ENCODE measurements around the gene MYT1. TPM values are rescaled to one million over a fixed set of nuclear protein-coding genes. Genes with fewer than 3 reads are reported as not detected.

The MYT1 gene
- total RNA-seq, 1 donor from 2014 or later, result not detected

DNA sequence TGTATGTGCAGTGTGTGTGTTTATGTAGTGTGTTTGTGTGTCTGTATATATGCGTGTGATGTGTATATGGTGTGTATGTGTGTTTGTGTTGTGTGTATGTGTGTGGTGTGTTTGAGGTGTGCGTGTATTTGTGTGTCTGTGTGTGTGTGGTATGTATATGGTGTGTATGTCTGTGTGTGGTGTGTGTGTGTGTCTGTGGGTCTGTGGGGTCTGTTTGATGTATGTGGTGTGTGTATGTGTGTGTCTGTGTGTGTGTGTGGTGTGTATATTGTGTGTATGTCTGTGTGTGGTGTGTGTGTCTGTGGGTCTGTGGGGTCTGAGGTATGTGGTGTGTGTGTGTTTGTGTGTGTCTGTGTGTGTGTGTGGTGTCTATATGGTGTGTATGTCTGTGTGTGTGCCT lies 10.8 kb upstream of the MYT1 start:
- FAIRE-seq, result peak; percentile 99
- no peaks in the 10 kb centered on the region for H3K36me3 ChIP-seq (ENCODE audit: control insufficient read depth, insufficient read depth, low read length)
- no peak for TF ChIP-seq CTCF (IDR thresholded peaks at IDR 0.05; ENCODE audit: insufficient read depth, low read length, severe bottlenecking)
- no peaks in the 10 kb centered on the region for H3K27me3 ChIP-seq (ENCODE audit: control insufficient read depth, insufficient read depth, low read length)
- H3K4me3 ChIP-seq (ENCODE audit: low read depth, low read length), result no peak overlapping the region
- DNase-seq (ENCODE audit: low read depth), result no peak

DNA sequence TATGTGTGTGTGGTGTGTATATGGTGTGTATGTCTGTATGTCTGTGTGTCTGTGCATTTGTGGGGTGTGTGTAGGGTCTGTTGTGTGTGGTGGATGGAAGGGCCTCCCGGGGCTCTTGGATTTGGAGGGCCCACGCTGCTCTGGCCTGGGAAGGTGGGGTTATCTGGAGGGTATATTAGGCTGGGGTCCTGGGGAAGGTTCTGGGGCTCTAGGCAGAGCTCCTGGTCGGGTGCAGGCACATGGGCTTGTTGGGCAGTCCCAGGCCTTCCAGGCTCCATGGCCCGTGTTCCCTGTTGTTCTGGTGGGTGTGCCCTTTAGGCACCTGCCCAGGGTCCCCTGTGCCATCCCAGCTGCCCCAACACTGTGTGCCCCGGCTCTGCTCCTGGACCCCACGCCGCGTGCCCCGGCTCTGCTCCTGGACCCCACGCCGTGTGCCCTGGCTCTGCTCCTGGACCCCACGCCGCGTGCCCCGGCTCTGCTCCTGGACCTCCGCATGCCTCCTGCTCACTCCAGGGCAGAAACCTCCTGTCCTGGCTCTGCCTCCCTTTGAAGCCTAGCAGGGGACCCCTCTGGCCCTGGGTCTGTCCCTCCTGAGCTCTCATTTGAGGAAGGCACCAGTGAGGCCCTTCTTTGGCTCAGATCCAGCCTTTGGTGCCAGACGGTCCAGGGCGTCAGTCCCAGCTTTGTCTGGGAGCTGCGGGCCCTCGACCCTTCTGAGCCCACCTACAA lies 10.2 kb upstream of the MYT1 start:
- H3K27me3 ChIP-seq (ENCODE audit: control insufficient read depth, insufficient read depth, low read length), result no peaks in the 10 kb centered on the region
- no peak for TF ChIP-seq CTCF (IDR thresholded peaks at IDR 0.05; ENCODE audit: insufficient read depth, low read length, severe bottlenecking)
- no peak overlapping the region for H3K4me3 ChIP-seq (ENCODE audit: low read depth, low read length)
- H3K36me3 ChIP-seq (ENCODE audit: control insufficient read depth, insufficient read depth, low read length), result no peaks in the 10 kb centered on the region
- FAIRE-seq (no peak), DNase-seq (ENCODE audit: low read depth) (no peak)

DNA sequence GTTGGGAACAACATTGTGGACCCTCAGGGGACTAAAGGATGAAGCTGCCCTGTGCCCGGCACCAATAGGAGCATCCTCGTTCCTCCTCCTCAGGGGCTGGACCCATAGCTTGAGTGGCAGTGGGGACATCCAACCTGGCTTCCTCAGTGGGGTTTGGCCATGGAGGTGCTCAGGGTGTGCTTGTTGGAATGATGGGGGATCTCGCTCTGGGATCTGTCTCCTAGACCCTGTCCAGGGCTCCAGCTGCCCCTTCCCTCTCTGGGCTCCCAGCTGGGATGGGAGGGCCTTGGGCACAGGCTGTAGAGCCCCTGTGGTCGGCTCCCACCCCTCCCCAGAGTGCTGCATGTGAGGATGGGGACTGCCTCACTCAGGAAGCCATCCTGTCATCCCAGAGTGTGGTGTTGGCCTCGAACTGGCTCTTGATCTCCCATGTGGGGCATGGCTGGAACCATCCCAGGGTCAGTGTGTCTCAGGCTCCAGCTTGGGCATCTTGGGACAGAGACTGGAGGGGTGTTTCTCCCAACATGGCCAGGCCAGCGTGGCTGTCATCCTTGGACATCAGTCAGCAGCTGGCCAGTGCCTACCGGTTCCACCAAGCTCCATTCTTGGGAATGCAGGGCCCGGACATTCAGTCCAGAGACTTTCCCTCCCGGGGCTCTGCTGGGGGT lies 9.5 kb upstream of the MYT1 start:
- no peak overlapping the region for H3K4me3 ChIP-seq (ENCODE audit: low read depth, low read length)
- H3K27me3 ChIP-seq (ENCODE audit: control insufficient read depth, insufficient read depth, low read length), result no peaks in the 10 kb centered on the region
- TF ChIP-seq CTCF (IDR thresholded peaks at IDR 0.05; ENCODE audit: insufficient read depth, low read length, severe bottlenecking), result no peak
- H3K36me3 ChIP-seq (ENCODE audit: control insufficient read depth, insufficient read depth, low read length), result no peaks in the 10 kb centered on the region
- FAIRE-seq (no peak), DNase-seq (ENCODE audit: low read depth) (no peak)

DNA sequence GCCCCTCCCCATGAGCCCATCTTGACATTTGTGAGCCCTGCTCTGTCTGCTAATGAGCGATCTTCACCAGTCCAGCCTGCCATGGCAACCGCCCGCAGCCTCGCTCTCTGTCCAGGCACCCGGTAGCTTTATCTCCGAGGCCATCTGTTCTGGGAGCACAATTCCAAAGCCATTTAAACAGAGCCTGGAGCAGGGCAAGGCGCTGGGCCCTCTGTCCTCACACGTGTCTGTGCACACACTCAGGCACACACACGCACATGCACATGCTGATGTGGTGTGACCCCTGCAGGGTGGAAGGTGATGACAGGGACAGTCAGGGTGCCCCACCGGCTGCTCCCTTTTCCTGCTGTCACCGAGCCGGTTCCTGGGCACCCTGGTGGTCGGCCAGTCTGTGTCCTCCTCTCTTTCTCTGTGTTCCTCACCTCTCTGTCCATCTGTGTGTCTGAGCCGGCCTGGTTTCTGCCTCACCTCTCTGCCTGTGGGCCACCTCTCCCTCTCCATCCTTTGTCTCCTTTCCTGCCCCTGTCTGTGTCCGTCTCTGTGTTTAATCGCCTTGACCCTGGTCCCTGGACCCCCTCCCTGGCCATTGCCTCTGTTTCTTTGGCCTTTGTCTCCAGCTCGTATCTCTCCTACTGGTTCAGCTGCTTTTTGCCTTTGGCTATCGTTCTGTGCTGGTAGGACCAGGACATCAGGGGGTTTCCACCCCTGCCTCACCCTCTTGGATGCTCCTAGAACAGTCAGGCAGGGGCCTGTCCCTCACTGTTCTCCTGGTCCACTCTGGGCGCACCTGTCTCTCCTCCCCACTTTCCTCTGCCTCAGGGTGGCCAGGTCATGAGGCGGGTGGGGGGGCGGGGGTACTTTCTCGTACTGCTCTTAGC lies 8.8 kb upstream of the MYT1 start:
- no peak for FAIRE-seq
- Histone ChIP-seq H3K27me3 (ENCODE audit: control insufficient read depth, insufficient read depth, low read length) (peaks cover 1% of the 10 kb centered on the region), H3K4me3 (ENCODE audit: low read depth, low read length) (no peak overlapping the region), H3K36me3 (ENCODE audit: control insufficient read depth, insufficient read depth, low read length) (no peaks in the 10 kb centered on the region)
- TF ChIP-seq CTCF (IDR thresholded peaks at IDR 0.05; ENCODE audit: insufficient read depth, low read length, severe bottlenecking), result no peak
- DNase-seq (ENCODE audit: low read depth), result no peak

DNA sequence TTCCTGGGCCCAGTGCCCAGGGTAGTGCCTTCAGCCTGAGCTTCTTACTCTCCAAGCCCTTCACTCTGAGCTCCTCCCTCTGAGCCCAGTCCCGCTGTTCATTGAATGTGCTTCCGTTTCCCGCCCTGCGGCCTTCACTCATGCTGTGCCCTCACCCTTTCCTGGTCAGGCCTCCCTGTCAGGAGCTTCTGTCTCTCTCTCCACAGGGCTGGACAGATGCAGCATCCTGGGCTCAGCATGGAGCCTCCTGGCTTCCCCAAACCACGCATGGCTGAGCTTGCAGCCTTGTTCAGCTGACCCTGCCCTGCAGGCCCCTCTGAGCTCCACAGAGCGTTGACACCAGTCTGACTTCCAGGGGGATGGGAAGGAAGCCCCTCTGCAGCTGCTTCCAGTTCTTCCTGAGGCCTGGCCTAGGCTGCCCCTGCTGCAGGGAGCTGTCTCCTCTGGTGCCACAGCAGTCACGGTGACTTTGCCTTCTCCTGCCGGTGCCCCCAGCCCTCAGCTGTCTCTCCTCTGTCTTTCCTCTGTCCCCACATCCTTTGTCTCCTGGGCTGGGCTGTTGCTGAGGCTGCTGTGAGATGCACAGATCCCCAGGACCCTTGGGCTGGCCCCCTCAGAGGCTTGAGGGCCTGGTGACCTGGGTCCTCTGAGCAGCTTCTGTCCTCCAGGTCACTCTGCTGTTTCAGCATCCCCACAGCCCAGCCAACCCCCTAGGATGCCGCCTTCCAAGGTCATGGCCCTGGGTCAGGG lies 7.9 kb upstream of the MYT1 start:
- FAIRE-seq, result no peak
- no peak for TF ChIP-seq CTCF (IDR thresholded peaks at IDR 0.05; ENCODE audit: insufficient read depth, low read length, severe bottlenecking)
- no peak for DNase-seq (ENCODE audit: low read depth)
- no peak overlapping the region for H3K4me3 ChIP-seq (ENCODE audit: low read depth, low read length)
- H3K36me3 ChIP-seq (ENCODE audit: control insufficient read depth, insufficient read depth, low read length), result no peaks in the 10 kb centered on the region
- peaks cover 4% of the 10 kb centered on the region for H3K27me3 ChIP-seq (ENCODE audit: control insufficient read depth, insufficient read depth, low read length)
